Activated CD4-positive, alpha-beta T cell treated with anti-CD3 and anti-CD28 coated beads for 36 hours (primary cell): ENCODE results near the gene AXL. TPM values are rescaled to one million over a fixed set of nuclear protein-coding genes. Genes with fewer than 3 reads are reported as not detected.

Source experiments
- ATAC-seq: fragments of 200-7000 bp; cut with Tn5 transposase; one replicate; pipeline ENCODE4 v1.10.0; 2021; ENCODE audit warnings: mild to moderate bottlenecking, moderate library complexity
- CTCF ChIA-PET: fragments of 350-600 bp; sonication (Branson Sonifier 250); formaldehyde crosslinking; loops from one replicate; lab custom pipeline; 2021; ENCODE audit warnings: antibody characterized with exemption; lab: Charles Lee
- POLR2A ChIA-PET: fragments of 350-600 bp; sonication (Branson Sonifier 250); formaldehyde crosslinking; loops from one replicate; lab custom pipeline; 2021; ENCODE audit warnings: antibody characterized with exemption, inconsistent platforms; lab: Charles Lee
- DNase-seq: peaks from one replicate; pipeline ENCODE4 v3.0.0-alpha.2; 2020
- H3K27ac Mint-ChIP-seq: one replicate; pipeline ENCODE4 v1.8.0; 2021; ENCODE audit warnings: mixed read lengths
- H3K27me3 Mint-ChIP-seq: one replicate; pipeline ENCODE4 v1.8.0; 2021; ENCODE audit warnings: mixed read lengths
- H3K36me3 Mint-ChIP-seq: one replicate; pipeline ENCODE4 v1.8.0; 2021; ENCODE audit warnings: low read depth, mixed read lengths
- H3K4me1 Mint-ChIP-seq: one replicate; pipeline ENCODE4 v1.8.0; 2021; ENCODE audit warnings: mixed read lengths
- H3K4me3 Mint-ChIP-seq: one replicate; pipeline ENCODE4 v1.8.0; 2021; ENCODE audit warnings: mild to moderate bottlenecking, moderate library complexity, mixed read lengths
- H3K9me3 Mint-ChIP-seq: one replicate; pipeline ENCODE4 v1.8.0; 2021; ENCODE audit warnings: low read depth, mixed read lengths
- intact Hi-C, 2 experiments: fragments of 100-400 bp; cut with DNase I in 1 of 2; cut with micrococcal nuclease in 1 of 2; formaldehyde crosslinking; loops; one replicate each; pipeline versions ENCODE4 v1.14.2 to v1.15.1; 2022 to 2024; cut with DNase I, micrococcal nuclease
- total RNA-seq, 2 experiments: library from RNA; stranded (reverse); gene quantifications; one replicate each; pipeline ENCODE4 v1.2.3, GENCODE V29; 2021

The AXL gene
- total RNA-seq, 2 experiments from 2014 or later: 0.28 to 0.50 TPM

- no peaks in the 10 kb centered on the region for H3K27me3 Mint-ChIP-seq
- CTCF ChIA-PET: interaction anchor here (0.6 to 7.7 kb wide), 23 partner anchors 12 to 776 kb away, joined by 3 to 73 read pairs (median 4); partner anchors contain the start of genes B9D2, COQ8B, DMAC2 and RAB4B
- peak overlapping the region; percentile 95 for H3K4me3 Mint-ChIP-seq
- DNase-seq (peak; percentile 94), ATAC-seq (peak; percentile 34)
- peaks cover 34% of the 10 kb centered on the region for H3K4me1 Mint-ChIP-seq
- peaks cover 32% of the 10 kb centered on the region for H3K36me3 Mint-ChIP-seq
- no peaks in the 10 kb centered on the region for H3K9me3 Mint-ChIP-seq
- POLR2A ChIA-PET: interaction anchor here (0.5 to 3.4 kb wide), 27 partner anchors 14 to 1912 kb away, joined by 3 to 35 read pairs (median 5); partner anchors contain the start of genes B9D2, CCDC97, COQ8B and DMAC2
- intact Hi-C loops: loop anchor here (1.0 to 5.0 kb wide), 18 partner anchors 88 to 1019 kb away; partner anchors contain the start of genes B9D2 (in 2 of the 2), C19orf47 (in 1 of the 2), DMAC2 (in 1 of the 2) and EGLN2 (in 1 of the 2)
- H3K27ac Mint-ChIP-seq: peak overlapping the region; percentile 100
Observed at GRCh38 chr19:41263042-41263849, 44.2 kb downstream of the AXL start.

GRCh38 chr19:41263850-41264580 lies 45.0 kb downstream of the AXL start, which contains the start of gene HNRNPUL1:
Gene HNRNPUL1 (plus strand): TSS chr19:41264372. CDS start chr19:41264504, 132 bp downstream.
- intact Hi-C loops: loop anchor here (1.0 to 5.0 kb wide), 23 partner anchors 63 to 1018 kb away; partner anchors contain the start of genes B9D2 (in 2 of the 2), BCKDHA (in 2 of the 2), EXOSC5 (in 2 of the 2) and ACTMAP (in 1 of the 2)
- CTCF ChIA-PET: interaction anchor here (0.7 to 7.7 kb wide), 13 partner anchors 9 to 548 kb away, joined by 3 to 73 read pairs (median 5); partner anchors contain the start of genes B9D2, COQ8B and RAB4B

GRCh38 chr19:41264581-41265394 lies 45.8 kb downstream of the AXL start:
- DNase-seq (peak; percentile 79), ATAC-seq (no peak)
- H3K27ac Mint-ChIP-seq: peak overlapping the region; percentile 100
- ChIA-PET POLR2A (interaction anchor here (0.9 to 3.4 kb wide), 11 partner anchors 33 to 487 kb away, joined by 3 to 35 read pairs (median 11); partner anchors contain the start of genes B9D2, CCDC97, DMAC2 and RAB4B), CTCF (interaction anchor here (1.0 to 7.7 kb wide), 9 partner anchors 8 to 487 kb away, joined by 3 to 73 read pairs (median 7); partner anchors contain the start of gene RAB4B)
- H3K27me3 Mint-ChIP-seq: no peaks in the 10 kb centered on the region
- peaks cover 34% of the 10 kb centered on the region for H3K4me1 Mint-ChIP-seq
- peaks cover 36% of the 10 kb centered on the region for H3K36me3 Mint-ChIP-seq
- H3K4me3 Mint-ChIP-seq: peak overlapping the region; percentile 95
- H3K9me3 Mint-ChIP-seq: no peaks in the 10 kb centered on the region
- intact Hi-C loops: loop anchor here (1.0 to 5.0 kb wide), 15 partner anchors 63 to 1018 kb away; partner anchors contain the start of genes BCKDHA (in 2 of the 2), EXOSC5 (in 2 of the 2), ACTMAP (in 1 of the 2) and C19orf47 (in 1 of the 2)

More at GRCh38 chr19:41263850-41264580, 45.0 kb downstream of the AXL start, which contains the start of gene HNRNPUL1:
- Mint-ChIP-seq H3K4me3 (peak within 1 kb of the TSS; percentile 95), H3K27me3 (no peaks in the 10 kb centered on the region), H3K27ac (peak within 1 kb of the TSS; percentile 100), H3K4me1 (peaks cover 34% of the 10 kb centered on the region), H3K9me3 (no peaks in the 10 kb centered on the region), H3K36me3 (peaks cover 34% of the 10 kb centered on the region)
- POLR2A ChIA-PET: interaction anchor here (0.6 to 3.4 kb wide), 20 partner anchors 13 to 843 kb away, joined by 3 to 35 read pairs (median 6); partner anchors contain the start of genes B9D2, CCDC97, COQ8B and DMAC2
- peak; percentile 70 for ATAC-seq
- peak; percentile 99 for DNase-seq

- intact Hi-C loops: no loop called here
- peaks cover 34% of the 10 kb centered on the region for H3K4me1 Mint-ChIP-seq
- POLR2A ChIA-PET: interaction anchor here (0.7 to 2.0 kb wide), 3 partner anchors 36 to 174 kb away, joined by 3 to 7 read pairs (median 3); partner anchors contain the start of gene DMAC2
- H3K9me3 Mint-ChIP-seq: no peaks in the 10 kb centered on the region
- peak overlapping the region; percentile 95 for H3K4me3 Mint-ChIP-seq
- H3K27me3 Mint-ChIP-seq: no peaks in the 10 kb centered on the region
- peak overlapping the region; percentile 100 for H3K27ac Mint-ChIP-seq
- ATAC-seq (no peak), DNase-seq (peak; percentile 20)
- H3K36me3 Mint-ChIP-seq: peaks cover 39% of the 10 kb centered on the region
- CTCF ChIA-PET: interaction anchor here (0.9 to 2.4 kb wide), 3 partner anchors 37 to 86 kb away, joined by 3 to 7 read pairs (median 3); no protein-coding TSS in a partner anchor
Observed at GRCh38 chr19:41265395-41266153, 46.6 kb downstream of the AXL start.

- ATAC-seq: no peak
- H3K27ac Mint-ChIP-seq: no peak overlapping the region
- H3K27me3 Mint-ChIP-seq: no peaks in the 10 kb centered on the region
- no peak overlapping the region for H3K4me3 Mint-ChIP-seq
- peaks cover 24% of the 10 kb centered on the region for H3K4me1 Mint-ChIP-seq
- no peaks in the 10 kb centered on the region for H3K9me3 Mint-ChIP-seq
- no peak for DNase-seq
- POLR2A ChIA-PET: no interaction called here
- CTCF ChIA-PET: no interaction called here
- peaks cover 70% of the 10 kb centered on the region for H3K36me3 Mint-ChIP-seq
- intact Hi-C loops: no loop called here
Observed at GRCh38 chr19:41269055-41269454, 50.0 kb downstream of the AXL start.

GRCh38 chr19:41269571-41269970 lies 50.5 kb downstream of the AXL start:
- ATAC-seq: no peak
- intact Hi-C loops: no loop called here
- Mint-ChIP-seq H3K9me3 (no peaks in the 10 kb centered on the region), H3K4me1 (peaks cover 24% of the 10 kb centered on the region), H3K27ac (no peak overlapping the region), H3K27me3 (no peaks in the 10 kb centered on the region), H3K36me3 (peaks cover 74% of the 10 kb centered on the region), H3K4me3 (no peak overlapping the region)
- POLR2A ChIA-PET: no interaction called here
- DNase-seq: no peak
- CTCF ChIA-PET: no interaction called here

- no peaks in the 10 kb centered on the region for H3K9me3 Mint-ChIP-seq
- no peaks in the 10 kb centered on the region for H3K4me1 Mint-ChIP-seq
- no peak overlapping the region for H3K4me3 Mint-ChIP-seq
- peaks cover 66% of the 10 kb centered on the region for H3K36me3 Mint-ChIP-seq
- ATAC-seq: no peak
- no peaks in the 10 kb centered on the region for H3K27me3 Mint-ChIP-seq
- intact Hi-C loops: no loop called here
- no peak overlapping the region for H3K27ac Mint-ChIP-seq
- DNase-seq: no peak
- POLR2A ChIA-PET: no interaction called here
- CTCF ChIA-PET: interaction anchor here (1.2 kb wide), 1 partner anchor 9 kb away, joined by 3 read pairs; the partner anchor contains the start of gene HNRNPUL1
Observed at GRCh38 chr19:41273076-41273475, 54.1 kb downstream of the AXL start.

GRCh38 chr19:41274802-41275201 lies 55.8 kb downstream of the AXL start:
- POLR2A ChIA-PET: interaction anchor here (1.1 kb wide), 1 partner anchor 9 kb away, joined by 3 read pairs; no protein-coding TSS in a partner anchor
- intact Hi-C loops: no loop called here
- no peak overlapping the region for H3K4me3 Mint-ChIP-seq
- no peak for DNase-seq
- H3K4me1 Mint-ChIP-seq: no peaks in the 10 kb centered on the region
- peaks cover 76% of the 10 kb centered on the region for H3K36me3 Mint-ChIP-seq
- no peaks in the 10 kb centered on the region for H3K9me3 Mint-ChIP-seq
- H3K27ac Mint-ChIP-seq: no peak overlapping the region
- CTCF ChIA-PET: interaction anchor here (0.8 kb wide), 1 partner anchor 11 kb away, joined by 3 read pairs; the partner anchor contains the start of gene HNRNPUL1
- ATAC-seq: no peak
- no peaks in the 10 kb centered on the region for H3K27me3 Mint-ChIP-seq

- peaks cover 80% of the 10 kb centered on the region for H3K36me3 Mint-ChIP-seq
- ATAC-seq (no peak), DNase-seq (no peak)
- ChIA-PET CTCF (no interaction called here), POLR2A (no interaction called here)
- H3K27ac Mint-ChIP-seq: peak overlapping the region; percentile 4
- intact Hi-C loops: no loop called here
- no peak overlapping the region for H3K4me3 Mint-ChIP-seq
- H3K27me3 Mint-ChIP-seq: no peaks in the 10 kb centered on the region
- no peaks in the 10 kb centered on the region for H3K9me3 Mint-ChIP-seq
- no peaks in the 10 kb centered on the region for H3K4me1 Mint-ChIP-seq
Observed at GRCh38 chr19:41276231-41276630, 57.2 kb downstream of the AXL start.
